HG03103 (cell line): Measurements from ENCODE around the gene SERTAD1.
A peak's percentile ranks its signal among the peaks of the same experiment; 100 is the strongest.
"Not testable (repeated sequence)": the region's sequence is repeated elsewhere in the genome, so short reads cannot be mapped to it uniquely, and the experiment has no call there.

ENCODE experiments used
- ATAC-seq: cut with Tn5 transposase; IDR thresholded peaks from one replicate; pipeline ENCODE4 v1.9.1; 2021; ENCODE audit warnings: low read depth; ENCODE audit not compliant: unreplicated experiment

Gene SERTAD1, protein sequence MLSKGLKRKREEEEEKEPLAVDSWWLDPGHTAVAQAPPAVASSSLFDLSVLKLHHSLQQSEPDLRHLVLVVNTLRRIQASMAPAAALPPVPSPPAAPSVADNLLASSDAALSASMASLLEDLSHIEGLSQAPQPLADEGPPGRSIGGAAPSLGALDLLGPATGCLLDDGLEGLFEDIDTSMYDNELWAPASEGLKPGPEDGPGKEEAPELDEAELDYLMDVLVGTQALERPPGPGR

DNA sequence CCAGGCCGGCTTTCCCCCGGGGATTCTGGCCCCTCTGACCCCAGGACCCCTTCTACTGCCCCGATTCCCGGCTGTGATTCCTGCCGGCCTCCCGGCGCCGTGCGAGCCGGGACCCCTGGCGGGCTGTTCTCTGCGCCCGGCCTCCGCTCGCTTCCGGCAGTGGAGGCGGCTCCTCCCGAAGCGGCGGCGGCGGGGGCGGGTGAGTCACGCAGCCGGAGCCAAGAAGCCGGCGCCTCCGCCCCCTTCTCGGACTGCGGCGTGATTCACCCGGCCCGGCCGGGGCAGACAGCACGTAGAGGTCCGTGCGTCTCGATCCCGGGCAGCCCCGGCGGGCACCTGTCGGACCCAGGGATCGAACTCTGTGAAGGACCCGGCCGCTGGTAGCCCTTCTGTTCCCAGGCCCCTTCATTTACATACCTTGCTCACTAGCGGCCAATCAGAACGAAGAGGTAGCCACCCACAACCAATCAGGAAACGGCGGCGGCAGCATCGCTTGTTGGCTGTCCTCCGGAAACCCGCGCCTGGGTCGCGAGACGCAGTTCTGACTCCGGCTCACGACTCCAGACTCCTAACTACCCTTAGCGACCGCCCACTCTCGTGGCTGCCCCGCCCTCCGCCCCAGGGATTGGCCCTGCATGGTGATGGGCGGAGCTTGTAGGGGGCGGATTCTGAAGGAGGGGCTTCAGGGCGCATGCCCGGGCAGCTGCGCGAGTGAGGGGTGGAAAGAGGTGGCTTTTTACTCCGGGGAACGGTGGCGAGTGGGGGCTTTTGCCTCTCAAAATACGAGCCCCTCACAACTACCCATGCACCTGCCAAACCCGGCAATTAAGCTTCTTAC, at the start of gene SERTAD1:
Gene SERTAD1, minus strand, starts transcription at position 543 of the 838 bp plus-strand sequence. CDS start 2,446 bp downstream, outside the sequence.
- ATAC-seq, result peak; percentile 73

- ATAC-seq, result no peak
Measured at GRCh38 chr19:40474737-40475136, 48.9 kb upstream of the SERTAD1 start.

- ATAC-seq, result no peak
Measured at GRCh38 chr19:40472516-40472915, 46.7 kb upstream of the SERTAD1 start.

DNA sequence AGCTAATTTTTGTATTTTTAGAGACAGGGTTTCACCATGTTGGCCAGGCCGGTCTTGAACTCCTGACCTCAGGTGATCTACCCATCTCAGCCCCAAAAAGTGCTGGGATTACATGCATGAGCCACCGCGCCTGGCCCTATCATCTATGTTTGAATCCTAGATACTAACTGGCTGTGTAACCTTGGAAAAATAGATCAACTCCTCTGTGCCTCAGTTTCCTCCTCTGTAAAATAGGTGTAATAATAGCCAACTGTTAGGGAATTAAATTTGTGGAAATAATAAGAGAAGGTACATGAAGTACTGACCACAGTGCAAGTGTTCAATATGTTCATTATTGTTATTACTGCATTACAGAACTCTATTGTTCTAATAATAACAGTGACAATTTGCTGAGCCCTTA, 45.3 kb upstream of the SERTAD1 start:
- ATAC-seq, result no peak

DNA sequence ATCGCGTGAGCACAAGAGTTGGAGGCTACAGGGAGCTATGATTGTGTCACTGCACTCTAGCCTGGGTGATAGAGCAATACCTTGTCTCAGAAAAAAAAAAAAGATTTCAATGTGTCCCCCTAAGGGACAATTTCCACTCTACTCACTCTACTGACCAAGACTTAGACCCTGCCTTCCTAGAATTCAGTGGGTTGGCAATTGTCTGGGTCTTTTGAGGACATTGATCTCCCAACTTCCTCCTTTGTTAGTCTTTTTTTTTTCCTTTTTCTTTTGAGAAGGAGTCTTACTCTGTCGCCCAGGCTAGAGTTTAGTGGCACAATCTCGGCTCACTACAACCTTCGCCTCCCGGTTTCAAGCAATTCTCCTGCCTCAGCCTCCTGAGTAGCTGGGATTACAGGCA, 43.2 kb upstream of the SERTAD1 start:
- ATAC-seq, result no peak

DNA sequence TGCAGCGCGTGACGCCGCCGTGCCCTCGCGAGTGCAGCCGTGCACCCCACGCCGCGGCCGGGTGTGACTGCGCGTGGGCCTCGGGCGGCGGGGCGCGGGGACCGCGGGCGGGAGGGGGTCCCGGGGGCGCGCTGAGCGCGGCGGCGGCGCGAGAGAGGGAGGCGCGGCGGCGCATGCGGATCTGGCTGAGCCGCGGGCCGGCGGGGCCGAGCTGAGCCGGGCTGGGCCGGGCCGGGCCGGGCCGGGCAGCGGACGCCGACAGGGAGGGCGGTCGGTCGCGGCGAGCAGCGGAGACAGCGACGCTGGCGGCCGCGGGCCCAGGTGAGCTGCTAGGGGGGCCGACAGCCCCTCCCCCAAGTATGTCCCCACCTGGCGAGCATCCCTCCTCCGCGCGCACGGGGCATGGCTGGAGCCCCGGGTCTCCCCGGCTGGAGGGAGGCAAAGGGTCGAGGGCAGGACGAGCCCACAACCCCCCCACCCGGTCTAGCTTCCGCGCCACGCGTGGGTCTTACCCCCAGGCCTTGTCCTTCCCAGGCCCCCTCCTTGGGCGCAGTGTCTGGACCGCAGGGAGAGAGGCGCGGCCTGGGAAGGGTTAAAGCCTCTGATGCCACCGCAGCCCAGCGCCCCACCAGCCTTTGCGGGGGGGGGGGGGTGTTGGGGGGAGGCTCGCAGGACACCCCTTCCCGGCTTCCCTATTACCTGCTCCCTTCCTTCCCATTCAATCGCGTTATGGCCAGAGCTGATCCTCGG, 41.4 kb upstream of the SERTAD1 start, which contains the start of gene SPTBN4:
Gene SPTBN4, plus strand, starts transcription at position 17 of the 750 bp plus-strand sequence. CDS start 5,621 bp downstream, outside the sequence.
- no peak for ATAC-seq

- peak; percentile 30 for ATAC-seq
Measured at GRCh38 chr19:40466219-40466984, 40.6 kb upstream of the SERTAD1 start.

DNA sequence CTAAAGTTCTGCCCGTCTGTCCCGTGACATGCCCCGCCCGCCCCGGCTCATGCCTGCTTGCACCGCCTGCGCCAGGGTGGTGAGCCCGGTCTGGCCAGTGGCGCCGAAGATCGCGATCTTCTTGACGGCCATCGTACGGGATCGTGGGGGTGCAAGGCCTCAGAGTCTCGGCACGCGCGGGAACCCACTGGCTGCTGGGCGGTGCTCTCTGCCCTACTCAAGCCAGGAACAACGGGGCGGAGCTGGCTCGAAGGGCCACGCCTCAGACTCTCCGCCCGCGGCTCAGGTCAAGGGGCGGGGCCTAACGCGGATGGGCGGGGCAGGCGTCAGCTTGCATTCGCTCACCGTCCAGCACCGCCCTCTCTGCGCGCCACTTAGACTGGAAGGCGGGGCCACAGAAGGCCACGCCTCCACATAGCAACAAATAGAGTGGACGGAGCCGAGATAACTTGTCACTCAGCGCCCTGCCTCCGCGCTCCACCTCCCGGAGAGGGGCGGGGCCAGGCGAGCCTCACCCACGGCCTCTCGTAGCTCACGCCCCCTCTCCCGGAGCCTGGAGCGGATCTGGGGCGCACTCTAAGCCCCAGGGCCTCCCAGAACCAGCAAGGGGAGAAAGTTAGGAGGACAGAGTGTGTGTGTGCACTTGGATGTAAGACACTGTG, 39.9 kb upstream of the SERTAD1 start, which contains the start of gene BLVRB:
Gene BLVRB, minus strand, starts transcription at position 189 of the 662 bp plus-strand sequence. Its CDS starts 57 bp downstream, at position 132.
- ATAC-seq, result peak; percentile 77

GRCh38 chr19:40465025-40465556, 39.3 kb upstream of the SERTAD1 start:
- no peak for ATAC-seq

DNA sequence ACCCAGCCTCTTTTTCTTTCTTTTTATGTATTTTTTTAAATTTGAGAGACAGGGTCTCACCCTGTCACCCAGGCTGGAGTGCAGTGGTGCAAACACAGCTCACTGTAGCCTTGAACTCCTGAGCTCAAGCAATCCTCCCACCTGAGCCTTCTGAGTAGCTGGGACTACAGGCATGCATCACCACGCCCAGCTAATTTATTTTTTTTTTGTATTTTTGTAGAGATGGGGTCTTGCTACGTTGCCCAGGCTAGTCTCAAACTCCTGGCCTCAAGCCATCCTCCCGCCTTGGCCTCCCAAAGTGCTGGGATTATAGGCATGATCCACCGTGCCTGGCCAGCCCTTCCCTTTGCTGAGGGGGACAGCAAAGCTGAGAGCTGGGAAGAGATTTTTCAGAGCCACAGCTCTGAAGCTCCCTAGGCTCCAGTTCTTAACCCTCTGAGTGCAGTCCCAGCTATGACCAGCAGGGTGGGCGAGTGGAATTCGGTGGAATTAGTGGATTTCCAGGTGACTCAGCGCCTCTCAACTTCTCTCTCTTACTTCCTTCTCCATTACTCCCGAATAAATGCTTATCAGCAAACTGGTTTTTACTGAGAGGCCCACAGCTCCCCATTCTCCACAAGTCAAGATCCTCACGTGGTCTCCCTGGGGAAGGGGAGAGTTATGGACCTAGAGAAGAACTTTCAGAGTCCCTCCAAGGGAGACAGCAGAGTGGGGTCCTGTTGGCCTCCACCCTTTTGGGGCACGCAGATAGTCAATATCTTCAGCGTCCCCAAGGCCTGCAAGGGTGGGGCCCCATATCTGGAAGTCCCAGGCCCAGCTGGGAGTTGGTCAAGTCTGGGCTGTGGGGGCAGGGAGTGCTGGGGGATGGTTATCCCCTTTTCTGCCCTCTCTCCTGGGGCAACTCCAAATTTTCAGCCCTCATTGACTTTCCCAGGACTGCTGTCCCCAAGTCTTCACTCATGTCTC, 38.5 kb upstream of the SERTAD1 start:
- no peak for ATAC-seq

DNA sequence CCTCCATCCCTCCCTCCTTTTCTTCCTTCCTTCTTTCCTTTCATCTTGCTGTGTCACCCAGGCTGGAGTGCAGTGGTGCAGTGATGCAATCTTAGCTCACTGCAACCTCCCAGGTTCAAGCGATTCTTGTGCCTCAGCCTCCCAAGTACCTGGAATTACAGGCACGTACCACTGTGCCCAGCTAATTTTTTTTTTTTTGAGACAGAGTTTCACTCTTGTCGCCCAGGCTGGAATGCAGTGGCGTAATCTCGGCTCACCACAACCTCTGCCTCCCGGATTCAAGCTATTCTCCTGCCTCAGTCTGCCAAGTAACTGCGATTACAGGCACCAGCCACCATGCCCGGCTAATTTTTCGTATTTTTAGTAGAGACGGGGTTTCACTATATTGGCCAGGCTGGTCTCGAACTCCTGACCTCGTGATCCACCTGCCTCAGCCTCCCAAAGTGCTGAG, 37.8 kb upstream of the SERTAD1 start:
- not testable (repeated sequence) for ATAC-seq

DNA sequence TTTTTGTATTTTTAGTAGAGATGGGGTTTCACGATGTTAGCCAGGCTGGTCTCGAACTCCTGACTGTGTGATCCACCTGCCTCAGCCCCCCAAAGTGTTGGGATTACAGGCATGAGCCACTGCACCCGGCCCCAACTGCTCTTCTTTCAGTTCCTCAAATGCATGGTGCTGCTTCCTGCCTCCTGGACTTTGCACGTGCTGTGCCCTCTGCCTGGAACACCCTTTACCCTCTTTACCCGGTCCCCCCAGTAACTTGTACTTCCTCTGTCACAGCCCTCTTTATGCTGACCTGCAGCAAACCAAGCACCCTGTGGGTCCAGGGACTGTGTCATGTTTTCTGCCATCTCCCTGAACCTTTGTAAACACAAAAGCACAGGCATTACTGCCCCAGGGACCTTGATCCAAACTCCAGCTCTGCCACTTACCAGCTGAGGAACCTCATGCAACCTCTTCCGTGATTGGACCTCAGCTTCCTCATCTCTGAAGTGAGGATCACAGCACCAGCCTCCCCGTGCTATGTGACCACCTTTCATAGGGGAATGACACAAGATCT, 36.0 kb upstream of the SERTAD1 start:
- no peak for ATAC-seq

- ATAC-seq, result no peak
Measured at GRCh38 chr19:40460185-40460584, 34.4 kb upstream of the SERTAD1 start.

DNA sequence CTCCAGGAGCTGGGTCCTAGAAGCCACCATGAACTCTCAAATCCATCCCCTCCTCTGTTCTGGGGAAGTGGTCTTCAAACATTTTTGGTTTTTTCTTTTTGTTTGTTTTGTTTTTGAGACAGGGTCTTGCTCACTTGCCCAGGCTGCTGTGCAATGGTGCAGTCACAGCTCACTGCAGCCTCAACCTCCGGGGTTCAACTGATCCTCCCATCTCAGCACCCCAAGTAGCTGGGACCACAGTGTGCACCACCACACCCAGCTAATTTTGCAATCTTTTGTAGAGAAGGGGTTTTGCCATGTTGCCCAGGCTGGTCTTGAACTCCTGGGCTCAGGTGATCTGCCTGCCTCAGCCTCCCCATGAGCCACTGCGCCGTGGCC, 32.8 kb upstream of the SERTAD1 start:
- no peak for ATAC-seq

DNA sequence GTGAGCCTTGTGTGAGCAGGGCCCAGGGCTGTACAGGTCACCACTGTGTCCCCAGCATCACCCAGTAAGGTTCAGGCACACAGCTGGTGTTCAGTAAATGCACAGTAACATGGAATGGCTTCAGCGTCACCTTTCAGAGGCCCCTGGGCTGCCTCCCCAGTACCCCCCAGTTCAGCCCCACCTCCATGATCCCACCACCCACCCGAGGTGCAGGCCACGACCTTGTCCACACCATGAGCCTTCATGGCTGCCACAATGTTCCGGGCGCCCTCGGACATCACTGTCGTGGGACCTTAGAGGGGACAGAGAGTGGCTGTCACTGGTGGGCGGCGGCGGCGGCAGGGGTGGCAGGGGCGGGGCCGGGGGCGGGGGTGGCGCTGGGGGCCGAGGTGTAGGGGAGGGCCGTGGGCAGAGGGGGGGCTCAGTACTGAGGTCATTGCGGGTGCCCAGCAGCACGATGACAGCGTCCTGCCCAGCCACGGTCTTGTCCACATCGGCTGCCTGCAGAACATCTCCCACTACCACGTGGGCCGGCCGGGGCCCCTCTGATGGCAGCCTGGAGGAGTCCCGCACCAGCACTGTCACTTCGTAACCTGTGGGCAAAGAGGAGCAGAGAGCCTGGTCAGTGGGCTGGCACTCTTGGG, 32.3 kb upstream of the SERTAD1 start:
- ATAC-seq, result no peak

- ATAC-seq, result no peak
Measured at GRCh38 chr19:40457048-40457447, 31.3 kb upstream of the SERTAD1 start.

- ATAC-seq, result not testable (repeated sequence)
Measured at GRCh38 chr19:40453943-40454342, 28.2 kb upstream of the SERTAD1 start.
